ENCODE data around the gene EFHC1.
A peak's percentile ranks its signal among the peaks of the same experiment; 100 is the strongest.

Gene EFHC1

DNA sequence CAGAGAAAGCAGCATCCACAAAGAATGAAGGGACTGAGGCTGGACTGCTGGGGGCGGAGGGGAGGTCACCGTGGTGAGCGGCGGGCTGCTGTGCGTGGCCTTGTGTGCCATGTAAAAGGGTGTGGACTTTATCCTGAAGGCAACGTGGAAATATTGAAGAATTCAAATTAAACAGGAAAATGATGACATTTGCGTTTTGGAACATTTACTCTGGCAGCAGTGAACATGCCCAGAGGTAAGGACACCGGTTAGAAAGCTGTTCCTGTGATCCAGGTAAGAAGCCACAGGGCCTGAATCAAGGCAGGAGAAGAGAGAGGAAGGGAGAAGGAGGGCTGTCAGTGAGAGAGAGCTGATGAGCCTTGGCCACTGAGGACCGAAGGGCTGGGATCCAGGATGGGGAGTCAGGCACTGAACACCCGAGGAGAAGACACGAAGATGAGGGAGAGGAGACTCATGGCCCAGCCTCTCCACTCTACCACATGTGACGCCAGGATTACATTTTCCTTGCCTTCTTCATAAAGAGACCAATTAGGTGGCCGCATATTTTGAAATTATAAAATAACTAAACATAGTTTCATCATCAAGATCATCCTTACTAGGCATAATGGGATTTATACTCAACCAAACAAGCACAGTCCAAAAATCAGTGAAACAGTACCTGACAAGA is 98.3 kb downstream of the EFHC1 start:
- DNase-seq (ENCODE audit: low read depth), result no peak

DNA sequence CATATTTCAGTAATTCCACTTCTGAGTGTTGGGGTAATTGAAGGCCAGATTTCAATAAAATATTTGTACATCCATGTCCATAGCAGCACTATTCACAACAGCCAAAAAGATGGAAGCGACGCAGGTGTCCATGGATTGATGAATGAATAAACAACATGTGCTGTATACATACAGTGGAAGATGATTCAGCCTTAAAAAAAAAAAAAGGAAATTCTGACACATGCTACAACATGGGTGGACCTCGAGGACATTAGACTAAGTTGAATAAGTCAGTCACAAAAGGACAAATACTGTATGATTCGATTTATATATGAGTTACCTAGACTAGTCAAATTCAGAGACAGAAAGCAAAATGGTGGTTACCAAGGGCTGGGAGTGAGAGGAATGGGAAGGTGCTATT is 99.5 kb downstream of the EFHC1 start:
- no peak for DNase-seq (ENCODE audit: low read depth)

DNA sequence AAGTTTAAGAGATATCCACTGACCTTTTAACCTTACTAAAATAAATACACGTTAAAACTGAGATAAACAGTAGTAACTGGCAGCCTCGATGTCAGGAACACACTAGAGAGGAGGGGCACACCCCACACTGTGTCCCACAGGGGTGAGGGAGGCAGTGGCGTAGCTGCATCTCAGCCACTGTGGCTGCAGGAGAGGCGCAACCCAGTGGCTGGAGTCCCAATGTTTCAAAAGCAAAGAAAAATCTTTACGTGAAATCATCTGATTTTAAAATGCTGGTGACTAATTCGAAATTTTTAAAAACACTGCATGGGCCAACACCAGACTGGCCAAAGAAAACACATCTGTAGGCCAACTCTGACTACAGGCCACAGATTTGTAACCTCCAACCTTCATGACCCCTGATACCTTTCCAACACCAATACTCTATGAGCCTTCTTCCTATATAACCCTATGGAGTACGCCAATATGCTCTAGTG is 102.0 kb downstream of the EFHC1 start:
- no peak for DNase-seq (ENCODE audit: low read depth)

DNA sequence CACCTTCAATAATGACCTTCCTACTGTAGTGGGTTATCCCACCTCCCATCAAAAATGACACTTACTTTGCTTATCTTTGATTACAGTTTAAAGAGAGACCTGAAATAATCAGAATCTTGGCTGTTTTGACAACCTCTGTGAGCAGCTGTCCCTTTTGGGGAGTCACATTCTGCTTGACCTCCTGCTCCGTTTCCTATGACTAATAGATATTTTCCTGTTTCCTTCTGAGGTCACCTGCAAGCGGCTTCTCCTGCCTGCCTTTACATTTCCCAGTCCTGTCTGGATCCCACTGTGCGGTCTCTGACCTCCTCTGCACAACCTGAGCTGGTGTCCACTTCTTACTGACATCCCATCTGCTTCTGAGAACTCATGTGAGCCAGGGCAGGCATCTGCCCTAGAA is 102.5 kb downstream of the EFHC1 start:
- DNase-seq (ENCODE audit: low read depth), result no peak

DNA sequence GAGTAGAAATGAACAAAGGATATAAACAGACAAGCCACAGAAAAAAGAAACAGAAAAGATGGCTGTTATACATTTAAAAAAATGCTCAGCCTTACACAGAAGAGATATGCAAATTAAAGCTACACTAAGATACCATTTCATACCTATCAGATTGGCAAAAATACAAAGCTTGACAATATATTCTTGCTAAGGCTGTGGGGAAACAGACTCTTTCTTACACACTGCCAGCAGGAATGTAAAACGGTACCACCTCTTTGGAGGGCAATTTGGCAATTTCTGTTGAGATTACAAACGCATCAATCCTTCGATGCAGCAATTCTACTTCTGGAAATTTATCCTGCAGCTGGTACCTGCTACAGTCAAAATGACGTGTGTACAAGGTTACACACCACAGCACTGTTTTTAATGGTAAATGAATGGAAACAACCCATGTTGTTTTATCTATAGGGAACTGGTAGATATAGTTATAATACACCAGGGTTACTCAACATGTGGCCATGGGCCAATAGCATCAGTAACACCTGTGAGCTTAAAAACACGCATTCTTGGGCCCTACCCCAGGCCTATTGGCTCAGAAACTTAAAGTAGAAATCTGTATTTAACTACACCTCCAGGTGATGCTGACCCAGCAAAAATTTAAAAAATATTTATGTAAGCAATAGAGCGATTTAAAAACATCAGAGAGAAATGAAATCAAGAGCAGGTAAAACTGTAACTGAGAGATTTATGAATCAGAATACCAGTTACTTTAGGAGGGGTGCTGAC is 103.4 kb downstream of the EFHC1 start:
- DNase-seq (ENCODE audit: low read depth), result no peak

DNA sequence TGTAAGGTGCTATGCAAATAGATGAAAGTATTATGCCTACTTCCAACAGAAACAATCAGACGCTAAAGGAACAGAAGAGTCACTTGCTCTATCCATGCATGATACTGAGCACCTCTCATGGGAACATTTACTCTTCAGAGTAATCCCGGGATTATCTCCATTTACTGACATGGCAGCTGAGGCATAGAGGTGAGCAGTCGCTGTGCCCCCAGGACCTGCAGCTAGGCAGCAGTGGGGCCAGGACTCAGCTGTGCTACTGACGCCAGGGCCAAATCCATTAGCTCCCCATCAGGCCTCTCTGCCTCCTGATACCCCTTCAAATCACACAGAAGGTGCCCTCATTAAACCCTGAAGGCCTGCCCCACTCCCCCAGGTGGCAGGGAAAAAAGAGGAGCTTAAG is 104.8 kb downstream of the EFHC1 start:
- DNase-seq (ENCODE audit: low read depth), result no peak

DNA sequence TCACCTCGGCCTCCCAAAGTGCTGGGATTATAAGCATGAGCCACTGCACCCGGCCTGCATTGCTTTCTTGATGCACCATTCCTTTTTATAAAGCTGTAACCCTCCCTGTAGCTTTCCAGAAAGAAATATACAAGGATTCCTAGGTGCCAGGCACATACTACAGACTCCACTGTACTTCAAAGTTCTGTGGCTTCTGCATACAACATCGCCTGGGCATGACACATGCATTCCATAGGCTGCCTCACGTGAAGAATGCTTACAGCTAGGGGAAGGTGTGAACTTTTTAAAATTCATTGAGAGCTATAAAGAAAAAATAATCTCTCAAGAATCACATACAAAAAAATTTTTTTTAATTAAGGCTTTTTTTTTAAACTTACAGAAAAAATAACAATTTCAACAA is 106.5 kb downstream of the EFHC1 start:
- no peak for DNase-seq (ENCODE audit: low read depth)

DNA sequence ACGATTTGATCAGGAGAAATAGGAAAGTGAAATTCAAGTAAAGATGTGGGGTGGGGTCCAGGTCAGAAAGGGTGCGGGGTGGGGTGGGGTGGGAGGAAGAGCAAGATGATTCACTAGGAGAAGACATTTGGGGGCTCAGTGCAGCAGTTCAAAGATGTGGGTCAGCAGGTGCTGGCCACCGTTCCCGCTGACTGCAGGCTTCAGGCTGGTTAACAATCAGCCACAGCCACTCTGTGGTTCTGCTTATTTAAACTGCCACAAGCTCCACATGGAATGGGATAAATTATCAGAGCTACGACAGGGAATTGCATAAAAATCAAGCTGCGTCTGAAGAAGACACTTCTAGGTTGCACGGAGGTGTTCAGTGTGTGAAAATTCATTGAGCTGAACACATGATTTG is 107.3 kb downstream of the EFHC1 start:
- DNase-seq (ENCODE audit: low read depth), result no peak

DNA sequence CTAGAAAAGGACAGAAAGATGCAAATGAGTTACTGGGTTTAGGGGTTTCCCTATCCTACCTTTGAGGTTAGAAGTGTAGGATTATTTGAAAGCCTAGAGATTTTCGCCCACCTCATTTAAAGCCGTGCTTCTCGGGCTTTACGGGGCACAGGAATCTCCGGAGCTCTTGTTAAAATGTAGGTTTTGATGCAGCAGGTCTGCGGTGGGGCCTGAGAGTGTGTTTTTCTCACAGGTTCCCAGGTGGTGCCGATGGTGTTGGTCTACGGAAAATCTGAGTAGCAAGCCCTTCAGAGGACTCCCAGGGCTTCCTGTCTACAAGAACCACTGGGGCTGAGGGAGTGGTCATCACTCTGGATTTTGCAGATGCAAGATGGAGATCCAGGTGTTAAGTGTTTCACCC is 109.2 kb downstream of the EFHC1 start:
- DNase-seq (ENCODE audit: low read depth), result no peak

DNA sequence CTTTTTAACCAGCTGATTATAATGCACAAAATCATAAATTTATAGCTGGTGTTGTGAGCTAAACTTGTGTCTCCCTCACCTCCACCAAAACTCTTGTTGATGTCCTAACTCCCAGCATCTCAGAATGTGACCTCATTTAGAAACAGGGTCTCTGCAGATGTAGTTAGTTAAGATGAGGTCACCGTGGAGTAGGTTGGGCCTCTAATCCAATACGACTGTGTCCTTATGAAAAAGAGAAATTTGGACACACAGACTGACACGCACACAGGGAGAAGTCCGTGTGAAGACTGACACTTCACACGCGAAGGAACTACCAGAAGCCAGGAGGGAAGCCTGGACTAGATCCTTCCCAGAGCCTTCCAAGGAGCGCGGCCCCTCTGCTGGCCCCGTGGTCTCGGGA is 110.2 kb downstream of the EFHC1 start:
- no peak for DNase-seq (ENCODE audit: low read depth)

DNA sequence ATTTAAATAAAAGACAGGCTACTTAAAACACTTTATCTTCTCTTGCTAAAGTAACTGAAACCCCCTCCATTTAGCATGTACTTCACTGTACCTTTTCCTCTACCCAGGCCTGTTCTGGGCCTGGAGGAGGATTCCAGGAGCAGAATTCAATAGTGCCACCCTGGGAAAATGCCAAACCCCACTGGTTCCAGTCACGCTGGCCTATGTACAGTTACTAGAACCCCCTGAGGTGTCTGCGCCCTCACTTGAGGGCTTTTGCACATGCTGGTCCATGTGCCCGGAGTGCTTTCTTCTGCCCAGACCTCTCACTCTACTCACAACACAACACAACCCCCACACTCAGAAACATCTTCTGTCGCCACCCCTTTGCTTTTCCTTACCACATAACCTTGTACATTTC is 111.3 kb downstream of the EFHC1 start:
- no peak for DNase-seq (ENCODE audit: low read depth)

DNA sequence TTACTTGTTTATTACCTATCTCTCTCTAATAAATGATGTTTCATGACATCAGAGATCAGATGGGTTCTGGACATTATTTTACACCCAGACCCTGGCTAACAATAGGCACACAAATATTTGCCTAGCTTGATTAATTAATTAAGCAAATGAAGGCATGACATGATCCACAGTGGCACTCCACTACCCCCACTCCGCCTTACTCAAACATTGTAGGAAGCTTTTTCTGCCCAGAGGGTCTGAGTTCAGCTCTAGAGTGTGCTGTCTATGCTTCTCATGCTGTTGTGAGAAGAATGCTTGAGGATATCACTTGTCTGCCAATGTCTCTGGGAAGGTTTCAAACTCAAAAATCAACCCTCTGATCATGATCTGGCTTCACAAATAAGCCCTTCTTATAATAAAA is 111.7 kb downstream of the EFHC1 start:
- DNase-seq (ENCODE audit: low read depth), result no peak

DNA sequence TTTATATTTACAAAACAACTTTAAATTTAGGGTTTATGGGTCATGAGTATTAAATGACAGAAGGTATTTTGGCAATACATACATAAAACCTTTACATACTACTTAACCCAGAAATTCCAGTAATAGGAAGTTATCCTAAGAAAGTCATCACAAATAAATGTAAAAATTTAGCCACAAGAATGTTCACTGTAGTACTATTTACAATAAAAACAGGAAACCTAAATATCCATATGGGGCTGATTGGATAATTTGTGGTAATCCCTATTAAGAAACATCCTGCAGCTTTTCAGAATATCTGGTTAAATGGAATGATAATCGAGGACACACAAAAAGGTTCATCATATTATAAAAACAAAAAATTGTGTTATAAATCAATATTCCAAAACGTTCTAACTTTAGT is 112.3 kb downstream of the EFHC1 start:
- no peak for DNase-seq (ENCODE audit: low read depth)

DNA sequence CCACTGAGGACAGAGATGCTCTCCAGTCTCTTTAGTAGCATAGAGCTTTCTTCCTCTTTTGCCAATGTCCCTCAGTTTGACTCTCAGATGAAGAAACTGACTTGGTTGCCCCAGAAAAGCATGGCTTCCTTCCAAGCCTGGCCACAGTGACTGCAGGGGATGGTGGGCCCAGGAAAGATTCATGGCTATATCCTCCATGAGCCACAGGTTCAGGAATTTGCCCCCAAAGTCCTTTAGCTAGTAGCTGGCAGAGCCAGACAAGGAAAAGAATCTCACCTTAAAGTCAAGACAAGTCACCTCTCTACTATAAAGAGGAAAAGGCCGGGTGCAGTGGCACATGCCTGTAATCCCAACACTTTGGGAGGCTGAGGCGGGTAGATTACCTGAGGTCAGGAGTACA is 113.3 kb downstream of the EFHC1 start:
- DNase-seq (ENCODE audit: low read depth), result no peak

DNA sequence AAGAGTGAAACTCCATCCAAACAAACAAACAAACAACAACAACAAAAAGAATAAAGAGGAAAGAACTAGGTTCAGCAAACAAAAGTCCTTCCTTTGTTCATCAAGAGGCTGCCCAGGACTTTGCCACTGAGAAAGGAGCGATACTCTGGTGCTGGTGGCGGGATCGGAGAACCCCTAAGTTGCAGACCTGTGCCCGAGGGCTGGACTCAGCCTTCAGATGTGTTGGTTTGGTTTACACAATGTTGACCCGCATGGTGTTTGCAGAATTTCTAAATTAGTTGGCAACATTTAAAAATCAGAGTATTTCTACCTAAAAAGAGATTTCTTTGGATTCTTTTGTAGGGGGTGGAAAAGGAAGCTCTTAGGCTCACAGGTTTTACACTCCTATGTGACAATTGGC is 114.2 kb downstream of the EFHC1 start:
- DNase-seq (ENCODE audit: low read depth), result no peak

DNA sequence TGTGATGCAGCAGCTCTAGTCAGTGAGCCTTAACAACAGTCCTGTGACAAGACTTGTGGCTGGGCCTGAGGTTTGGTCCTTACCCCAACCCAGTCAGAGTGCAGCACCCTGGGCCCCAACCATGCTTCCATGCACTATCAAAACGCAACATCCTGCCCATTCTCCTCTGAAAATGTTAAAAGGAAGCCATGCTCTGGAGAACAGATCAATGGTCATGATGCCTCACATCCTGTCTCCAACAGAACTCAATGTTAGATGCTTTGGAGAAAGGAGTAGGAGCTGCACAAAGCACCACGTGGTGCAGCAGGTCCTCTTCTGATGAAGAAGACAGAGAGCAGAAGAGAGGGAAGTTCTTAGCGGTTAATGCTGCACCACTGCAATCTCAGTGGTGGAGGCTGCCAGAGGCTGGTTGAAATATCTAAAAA is 114.8 kb downstream of the EFHC1 start:
- DNase-seq (ENCODE audit: low read depth), result no peak

DNA sequence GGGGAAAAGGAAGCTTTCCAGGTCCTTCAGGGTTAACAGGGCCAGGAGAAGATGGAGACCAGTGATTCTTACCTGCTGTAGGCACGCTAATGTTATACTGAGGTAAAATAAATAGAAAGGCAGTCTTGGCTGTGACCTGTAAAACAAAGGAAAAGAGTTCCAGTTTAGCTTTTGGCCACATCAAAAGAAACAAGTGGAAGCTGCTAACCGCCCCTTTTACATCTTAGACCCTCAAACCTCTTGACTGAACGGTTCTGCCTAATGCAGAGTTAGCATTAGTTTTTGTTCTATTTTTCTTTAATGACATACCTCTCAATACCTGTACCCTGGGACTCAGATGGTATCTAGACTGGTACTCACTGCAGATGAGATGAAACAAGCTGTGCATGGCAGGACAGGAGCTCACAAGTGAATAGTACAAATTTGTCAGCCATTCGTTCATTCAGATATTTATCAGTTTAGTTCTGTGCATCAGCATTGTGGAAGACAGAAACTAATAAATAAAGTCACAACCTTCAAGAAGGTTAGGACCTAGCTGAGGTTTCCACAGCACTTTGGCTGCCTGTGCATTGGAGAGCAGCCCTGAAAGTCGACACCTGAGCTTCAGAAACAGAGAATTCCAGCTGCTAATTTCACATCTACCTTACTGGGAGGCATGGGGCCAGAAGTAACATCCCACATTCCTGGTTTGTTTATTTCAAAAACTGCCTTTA is 115.7 kb downstream of the EFHC1 start:
- no peak for DNase-seq (ENCODE audit: low read depth)

DNA sequence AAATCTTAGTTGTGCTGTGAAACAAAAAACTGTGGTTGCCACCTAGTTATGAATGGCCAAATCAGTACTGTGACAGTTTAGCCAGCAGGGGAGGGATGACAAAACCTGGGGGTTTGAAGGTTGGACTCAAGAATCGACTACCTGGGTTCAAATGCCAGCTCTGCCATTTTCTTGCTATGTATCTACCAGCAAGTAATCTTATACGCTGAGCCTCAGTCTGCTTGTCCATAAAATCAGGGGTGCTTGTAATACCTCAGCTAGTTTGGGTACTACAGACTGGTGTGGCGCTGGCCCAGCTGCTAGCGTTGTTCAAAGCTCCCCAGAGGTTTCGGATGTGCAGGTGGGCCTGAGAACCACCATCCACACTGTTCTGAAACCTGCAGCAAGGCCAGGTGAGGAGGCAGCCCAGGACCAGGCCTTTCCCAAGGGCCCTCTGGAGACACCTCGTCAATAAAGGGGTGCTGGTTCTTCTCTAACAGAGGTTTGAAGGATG is 116.3 kb downstream of the EFHC1 start:
- no peak for DNase-seq (ENCODE audit: low read depth)

DNA sequence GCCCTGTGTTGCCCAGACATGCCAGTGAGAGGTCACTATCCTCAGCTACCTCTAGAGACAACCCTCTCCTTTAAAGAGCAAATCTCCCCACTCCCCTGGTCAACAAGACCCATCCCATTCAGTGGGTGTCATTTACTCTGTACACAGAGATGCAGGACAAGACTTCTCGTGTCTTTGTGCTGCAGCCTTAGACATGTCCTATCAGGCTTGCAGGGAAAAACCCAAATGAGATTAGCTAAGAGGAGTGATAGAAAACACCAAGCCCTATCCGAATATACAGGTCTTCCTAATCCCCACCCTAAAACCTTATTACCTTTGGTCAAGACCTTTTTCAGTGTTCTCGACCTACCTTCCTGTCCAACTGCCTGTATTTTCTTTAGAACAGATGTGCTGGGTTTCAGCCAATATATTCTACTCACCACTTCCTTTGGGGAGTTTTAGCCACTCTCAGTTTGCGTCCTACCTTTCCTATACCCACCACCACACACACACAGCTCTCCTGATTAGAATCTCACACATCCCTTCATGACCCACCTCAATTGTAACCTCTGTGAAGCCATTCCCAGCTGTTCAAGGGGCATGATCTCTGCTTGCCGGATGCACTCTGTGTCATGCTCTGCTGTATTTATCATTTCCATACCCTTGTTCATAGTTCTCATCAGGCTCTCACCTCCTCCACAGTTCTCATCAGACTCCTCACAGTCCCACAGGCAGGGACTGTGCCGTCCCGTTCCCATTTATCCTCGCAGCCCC is 117.0 kb downstream of the EFHC1 start:
- no peak for DNase-seq (ENCODE audit: low read depth)

DNA sequence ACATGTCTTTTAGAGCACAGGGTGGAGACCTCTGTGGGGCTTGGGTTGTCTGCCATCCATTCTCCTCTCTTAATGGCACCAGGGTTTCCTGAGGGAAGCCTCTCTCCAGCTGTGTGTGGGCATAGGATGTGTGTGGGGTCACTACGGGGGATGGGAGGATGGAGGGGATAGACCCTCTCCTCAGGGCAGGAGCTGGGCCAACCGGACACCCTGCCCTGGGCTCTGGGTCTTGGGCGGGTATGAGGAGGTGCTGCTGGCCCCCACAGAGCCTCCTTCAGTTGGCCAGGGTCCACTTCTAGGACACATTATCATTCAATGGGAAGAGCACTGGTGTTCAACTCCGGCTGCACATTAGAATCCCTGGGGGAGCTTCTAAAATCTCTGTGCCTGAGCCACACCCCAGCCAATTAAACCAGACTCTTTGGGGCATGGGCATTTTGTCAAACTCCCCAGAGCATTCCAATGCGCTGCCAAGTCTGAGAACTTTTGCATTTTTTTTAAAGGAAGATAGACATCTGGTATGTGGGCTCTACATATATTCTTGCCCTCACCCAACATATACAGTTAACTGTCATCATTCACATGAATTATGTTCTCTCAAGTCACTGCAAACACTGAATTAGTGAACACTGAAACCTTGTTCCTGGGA is 118.2 kb downstream of the EFHC1 start:
- no peak for DNase-seq (ENCODE audit: low read depth)

DNA sequence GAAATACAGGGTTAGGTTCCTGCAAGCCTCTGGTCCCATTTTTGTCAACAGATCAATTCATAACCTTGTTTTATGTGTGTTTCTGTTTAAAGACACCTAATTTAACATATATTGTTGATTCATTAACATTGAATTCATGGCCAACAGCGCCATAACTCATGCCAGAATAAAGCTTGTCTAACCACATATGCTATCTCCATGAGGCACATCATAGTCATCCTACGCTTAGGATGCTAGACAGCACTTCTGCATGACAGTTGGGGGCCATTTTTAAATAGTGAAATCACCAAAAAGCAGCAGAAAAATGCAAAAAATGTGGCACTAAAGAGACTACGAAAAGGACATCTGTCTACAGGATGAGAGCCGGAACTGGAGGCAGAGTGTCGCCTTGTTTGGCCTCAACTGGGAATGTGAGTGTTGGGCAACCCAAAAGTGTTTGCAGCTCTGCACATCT is 118.8 kb downstream of the EFHC1 start:
- peak; percentile 73 for DNase-seq (ENCODE audit: low read depth)

DNA sequence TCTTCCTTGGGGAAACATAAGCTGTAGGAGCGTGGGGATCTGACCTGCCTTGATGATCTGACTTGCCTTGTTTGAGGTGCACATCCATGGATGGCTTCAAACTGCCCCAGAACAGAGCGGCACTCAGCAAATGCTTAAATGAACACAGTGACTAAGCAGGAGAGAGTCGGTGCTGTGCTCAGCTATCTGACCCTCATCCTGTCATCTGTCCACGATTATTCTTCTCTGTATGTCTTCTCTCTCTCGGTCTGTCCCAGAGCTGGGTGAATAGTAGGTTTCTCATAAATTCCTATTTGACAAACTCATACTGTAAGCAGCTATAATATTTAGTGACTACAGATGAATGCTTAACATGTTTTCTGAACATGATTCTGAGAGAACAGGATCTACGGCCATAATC is 119.5 kb downstream of the EFHC1 start:
- peak; percentile 73 for DNase-seq (ENCODE audit: low read depth)
